Stimulated activated CD8-positive, alpha-beta memory T cell treated with anti-CD3 and anti-CD28 coated beads, Interleukin-4, amount 100 ng/mL, for 4 hours (primary cell): ENCODE measurements around the gene SHOX.
"Not testable (repeated sequence)": the region's sequence is repeated elsewhere in the genome, so short reads cannot be mapped to it uniquely, and the experiment has no call there.

ENCODE experiments used
- DNase-seq, 2 donors: peaks; one replicate each; pipeline ENCODE4 v3.0.0-alpha.2; 2020; ENCODE audit warnings: low read depth in 2 of 2, low spot score in 1 of 2

Gene SHOX

GRCh38 chrX:621705-622503 lies 8.7 kb upstream of the SHOX start:
- DNase-seq = no peak

DNA sequence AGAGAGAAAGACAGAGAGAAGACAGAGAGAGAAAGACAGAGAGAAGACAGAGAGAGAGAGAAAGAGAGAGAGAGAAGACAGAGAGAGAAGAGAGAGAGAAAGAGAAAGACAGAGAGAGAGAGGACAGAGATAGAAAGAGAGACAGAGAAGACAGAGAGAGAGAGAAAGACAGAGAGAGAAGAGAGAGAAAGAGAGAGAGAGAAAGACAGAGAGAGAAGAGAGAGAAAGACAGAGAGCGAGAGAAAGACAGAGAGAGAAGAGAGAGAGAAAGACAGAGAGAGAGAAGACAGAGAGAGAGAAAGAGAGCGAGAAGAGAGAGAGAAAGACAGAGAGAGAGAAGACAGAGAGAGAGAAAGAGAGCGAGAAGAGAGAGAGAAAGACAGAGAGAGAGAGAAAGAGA lies 7.8 kb upstream of the SHOX start:
- not testable (repeated sequence) for DNase-seq

DNA sequence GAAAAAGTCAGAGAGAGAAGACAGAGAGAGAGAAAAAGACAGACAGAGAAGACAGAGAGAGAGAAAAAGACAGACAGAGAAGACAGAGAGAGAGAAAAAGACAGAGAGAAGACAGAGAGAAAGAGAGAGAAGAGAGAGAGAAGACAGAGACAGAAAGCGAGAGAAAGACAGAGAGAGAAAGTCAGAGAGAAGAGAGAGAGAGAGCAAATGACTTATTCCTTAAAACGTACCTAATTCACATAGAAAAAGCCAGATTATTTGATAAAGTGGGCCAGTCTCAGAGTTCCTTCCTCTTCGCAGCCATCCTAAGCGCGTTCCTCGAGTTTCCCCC lies 7.4 kb upstream of the SHOX start:
- no peak for DNase-seq

- no peak for DNase-seq
Observed at GRCh38 chrX:623599-624315, 6.8 kb upstream of the SHOX start.

DNA sequence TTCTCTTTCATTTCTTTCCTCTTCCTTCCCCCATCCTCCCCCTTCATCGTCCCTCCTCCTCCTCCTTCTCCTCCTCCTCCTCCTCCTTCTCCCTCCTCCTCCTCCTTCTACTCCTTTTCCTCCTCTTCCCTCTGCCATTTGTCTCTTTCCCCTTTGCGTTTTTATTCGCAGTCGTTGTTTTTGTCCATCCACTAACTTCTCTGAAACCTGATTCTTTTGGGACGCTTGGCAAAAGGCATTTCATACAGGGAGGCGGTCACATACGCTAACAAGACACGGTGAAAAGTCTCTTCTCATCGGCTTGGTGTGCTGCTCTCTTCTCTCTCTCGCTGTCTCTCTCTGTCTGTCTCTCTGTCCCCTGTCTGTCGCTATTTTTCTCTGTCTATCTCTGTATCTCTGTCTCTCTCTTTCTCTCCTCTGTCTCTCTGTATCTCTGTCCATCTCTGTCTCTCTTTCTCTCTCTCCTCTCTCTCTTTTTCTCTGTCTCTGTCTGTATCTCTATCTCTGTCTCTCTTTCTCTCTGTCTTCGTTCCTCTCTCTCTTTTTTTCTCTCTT lies 5.4 kb upstream of the SHOX start:
- no peak for DNase-seq

DNA sequence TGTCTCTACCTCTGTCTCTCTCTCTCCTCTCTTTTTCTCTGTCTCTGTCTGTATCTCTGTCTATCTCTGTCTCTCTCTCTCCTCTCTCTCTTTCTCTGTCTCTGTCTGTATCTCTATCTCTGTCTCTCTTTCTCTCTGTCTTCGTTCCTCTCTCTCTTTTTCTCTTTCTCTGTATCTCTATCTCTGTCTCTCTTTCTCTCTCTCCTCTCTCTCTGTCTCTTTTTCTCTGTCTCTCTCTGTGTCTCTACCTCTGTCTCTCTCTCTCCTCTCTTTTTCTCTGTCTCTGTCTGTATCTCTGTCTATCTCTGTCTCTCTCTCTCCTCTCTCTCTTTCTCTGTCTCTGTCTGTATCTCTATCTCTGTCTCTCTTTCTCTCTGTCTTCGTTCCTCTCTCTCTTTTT lies 4.5 kb upstream of the SHOX start:
- DNase-seq = not testable (repeated sequence)

DNA sequence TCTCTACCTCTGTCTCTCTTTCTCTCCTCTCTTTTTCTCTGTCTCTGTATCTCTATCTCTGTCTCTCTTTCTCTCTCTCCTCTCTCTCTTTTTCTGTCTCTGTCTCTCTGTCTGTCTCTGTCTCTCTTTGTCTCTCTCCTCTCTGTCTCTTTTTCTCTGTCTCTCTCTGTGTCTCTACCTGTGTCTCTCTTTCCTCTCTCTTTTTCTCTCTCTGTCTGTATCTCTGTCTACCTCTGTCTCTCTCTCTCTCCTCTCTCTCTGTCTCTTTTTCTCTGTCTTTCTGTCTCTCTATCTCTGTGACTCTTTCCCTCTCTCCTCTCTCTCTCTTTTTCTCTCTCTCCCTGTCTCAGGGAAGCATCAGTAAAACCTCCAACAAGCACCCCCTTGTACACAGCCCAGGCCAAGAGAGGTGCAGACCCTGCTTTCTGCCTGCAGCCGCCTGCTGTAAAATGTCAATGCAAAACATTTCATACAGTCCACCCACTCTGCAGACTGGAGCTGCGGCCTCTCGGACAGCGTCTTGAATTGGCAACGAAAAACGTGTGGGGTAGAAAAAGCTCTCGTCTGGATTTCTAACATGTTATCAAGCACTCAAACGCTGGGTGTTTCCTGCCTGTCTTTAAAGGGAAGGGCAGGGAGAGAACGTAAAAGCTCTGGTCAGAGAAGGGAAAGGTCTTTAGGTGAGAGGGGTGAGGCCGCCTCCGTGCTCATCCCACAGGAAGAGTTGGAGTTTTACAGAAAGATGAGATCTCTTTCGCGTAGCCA lies 3.7 kb upstream of the SHOX start:
- no peak for DNase-seq

GRCh38 chrX:627510-627981 lies 3.0 kb upstream of the SHOX start:
- no peak for DNase-seq

DNA sequence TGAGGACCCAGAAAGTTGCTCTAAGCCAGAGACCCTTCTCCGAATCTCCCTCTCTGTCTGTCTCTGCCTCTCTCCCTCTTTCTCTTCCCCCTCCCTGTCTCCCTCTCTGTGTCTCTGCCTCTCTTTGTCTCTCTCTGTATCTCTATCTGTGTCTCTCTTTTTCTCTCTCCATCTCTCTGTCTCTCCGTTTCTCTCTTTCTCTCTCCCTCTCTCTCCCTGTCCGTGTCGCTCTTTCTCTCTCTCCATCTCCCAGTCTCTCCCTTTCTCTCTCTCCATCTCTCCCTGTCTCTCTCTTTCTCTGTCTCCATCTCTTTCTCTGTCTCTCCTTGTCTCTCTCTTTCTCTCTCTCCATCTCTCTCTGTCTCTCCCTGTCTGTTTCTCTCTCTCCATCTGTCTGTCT lies 2.6 kb upstream of the SHOX start:
- DNase-seq = no peak

GRCh38 chrX:629230-630006 lies 1.2 kb upstream of the SHOX start:
- no peak for DNase-seq

DNA sequence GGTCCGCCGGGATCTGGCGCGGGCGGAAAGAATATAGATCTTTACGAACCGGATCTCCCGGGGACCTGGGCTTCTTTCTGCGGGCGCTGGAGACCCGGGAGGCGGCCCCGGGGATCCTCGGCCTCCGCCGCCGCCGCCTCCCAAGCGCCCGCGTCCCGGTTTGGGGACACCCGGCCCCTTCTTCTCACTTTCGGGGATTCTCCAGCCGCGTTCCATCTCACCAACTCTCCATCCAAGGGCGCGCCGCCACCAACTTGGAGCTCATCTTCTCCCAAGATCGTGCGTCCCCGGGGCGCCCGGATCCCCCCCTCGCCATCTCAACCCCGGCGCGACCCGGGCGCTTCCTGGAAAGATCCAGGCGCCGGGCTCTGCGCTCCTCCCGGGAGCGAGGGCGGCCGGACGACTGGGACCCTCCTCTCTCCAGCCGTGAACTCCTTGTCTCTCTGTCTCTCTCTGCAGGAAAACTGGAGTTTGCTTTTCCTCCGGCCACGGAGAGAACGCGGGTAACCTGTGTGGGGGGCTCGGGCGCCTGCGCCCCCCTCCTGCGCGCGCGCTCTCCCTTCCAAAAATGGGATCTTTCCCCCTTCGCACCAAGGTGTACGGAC lies 482 bp upstream of the SHOX start:
- DNase-seq = no peak

DNA sequence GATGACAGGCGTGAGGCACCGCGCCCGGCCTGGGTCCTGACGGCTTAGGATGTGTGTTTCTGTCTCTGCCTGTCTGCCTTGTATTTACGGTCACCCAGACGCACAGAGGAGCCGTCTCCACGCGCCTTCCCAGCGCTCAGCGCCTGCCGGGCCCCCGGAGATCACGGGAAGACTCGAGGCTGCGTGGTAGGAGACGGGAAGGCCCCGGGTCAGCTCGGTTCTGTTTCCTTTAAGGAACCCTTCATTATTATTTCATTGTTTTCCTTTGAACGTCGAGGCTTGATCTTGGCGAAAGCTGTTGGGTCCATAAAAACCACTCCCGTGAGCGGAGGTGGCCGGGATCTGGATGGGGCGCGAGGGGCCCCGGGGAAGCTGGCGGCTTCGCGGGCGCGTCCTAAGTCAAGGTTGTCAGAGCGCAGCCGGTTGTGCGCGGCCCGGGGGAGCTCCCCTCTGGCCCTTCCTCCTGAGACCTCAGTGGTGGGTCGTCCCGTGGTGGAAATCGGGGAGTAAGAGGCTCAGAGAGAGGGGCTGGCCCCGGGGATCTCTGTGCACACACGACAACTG lies 1.3 kb downstream of the SHOX start:
- no peak for DNase-seq

DNA sequence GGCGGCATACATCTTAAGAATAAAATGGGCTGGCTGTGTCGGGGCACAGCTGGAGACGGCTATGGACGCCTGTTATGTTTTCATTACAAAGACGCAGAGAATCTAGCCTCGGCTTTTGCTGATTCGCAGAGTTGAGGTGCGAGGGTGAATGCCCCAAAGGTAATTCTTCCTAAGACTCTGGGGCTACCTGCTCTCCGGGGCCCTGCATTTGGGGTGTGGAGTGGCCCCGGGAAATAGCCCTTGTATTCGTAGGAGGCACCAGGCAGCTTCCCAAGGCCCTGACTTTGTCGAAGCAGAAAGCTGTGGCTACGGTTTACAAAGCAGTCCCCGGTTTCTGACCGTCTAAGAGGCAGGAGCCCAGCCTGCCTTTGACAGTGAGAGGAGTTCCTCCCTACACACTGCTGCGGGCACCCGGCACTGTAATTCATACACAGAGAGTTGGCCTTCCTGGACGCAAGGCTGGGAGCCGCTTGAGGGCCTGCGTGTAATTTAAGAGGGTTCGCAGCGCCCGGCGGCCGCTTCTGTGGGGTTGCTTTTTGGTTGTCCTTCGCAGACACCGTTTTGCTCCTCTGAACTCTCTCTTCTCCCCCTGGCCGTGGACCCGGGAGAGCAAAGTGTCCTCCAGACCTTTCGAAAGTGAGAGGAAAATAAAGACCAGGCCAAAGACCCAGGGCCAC lies 1.9 kb downstream of the SHOX start:
- DNase-seq = no peak

DNA sequence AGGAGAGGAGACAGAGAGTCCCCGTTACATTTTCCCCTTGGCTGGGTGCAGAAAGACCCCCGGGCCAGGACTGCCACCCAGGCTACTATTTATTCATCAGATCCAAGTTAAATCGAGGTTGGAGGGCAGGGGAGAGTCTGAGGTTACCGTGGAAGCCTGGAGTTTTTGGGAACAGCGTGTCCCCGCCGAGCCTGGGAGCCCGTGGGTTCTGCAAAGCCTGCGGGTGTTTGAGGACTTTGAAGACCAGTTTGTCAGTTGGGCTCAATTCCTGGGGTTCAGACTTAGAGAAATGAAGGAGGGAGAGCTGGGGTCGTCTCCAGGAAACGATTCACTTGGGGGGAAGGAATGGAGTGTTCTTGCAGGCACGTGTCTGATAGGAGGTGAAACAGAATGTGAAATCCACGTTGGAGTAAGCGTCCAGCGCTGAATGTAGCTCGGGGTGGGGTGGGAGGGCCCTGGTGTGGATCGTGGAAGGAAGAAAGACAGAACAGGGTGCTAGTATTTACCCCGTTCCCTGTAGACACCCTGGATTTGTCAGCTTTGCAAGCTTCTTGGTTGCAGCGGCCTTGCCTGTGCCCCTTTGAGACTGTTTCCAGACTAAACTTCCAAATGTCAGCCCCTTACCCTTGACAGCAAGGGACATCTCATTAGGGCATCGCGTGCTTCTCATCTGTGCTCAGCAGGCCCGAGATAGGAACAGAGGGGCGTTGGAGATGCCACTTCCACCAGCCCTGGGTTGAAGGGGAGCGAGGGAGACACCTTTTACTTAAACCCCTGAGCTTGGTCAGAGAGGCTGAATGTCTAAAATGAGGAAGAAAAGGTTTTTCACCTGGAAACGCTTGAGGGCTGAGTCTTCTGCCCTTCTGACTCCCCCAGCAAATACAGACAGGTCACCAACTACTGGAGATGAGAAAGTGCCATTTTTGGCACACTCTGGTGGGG lies 2.7 kb downstream of the SHOX start:
- no peak for DNase-seq

GRCh38 chrX:633985-634958 lies 3.7 kb downstream of the SHOX start:
- no peak for DNase-seq

DNA sequence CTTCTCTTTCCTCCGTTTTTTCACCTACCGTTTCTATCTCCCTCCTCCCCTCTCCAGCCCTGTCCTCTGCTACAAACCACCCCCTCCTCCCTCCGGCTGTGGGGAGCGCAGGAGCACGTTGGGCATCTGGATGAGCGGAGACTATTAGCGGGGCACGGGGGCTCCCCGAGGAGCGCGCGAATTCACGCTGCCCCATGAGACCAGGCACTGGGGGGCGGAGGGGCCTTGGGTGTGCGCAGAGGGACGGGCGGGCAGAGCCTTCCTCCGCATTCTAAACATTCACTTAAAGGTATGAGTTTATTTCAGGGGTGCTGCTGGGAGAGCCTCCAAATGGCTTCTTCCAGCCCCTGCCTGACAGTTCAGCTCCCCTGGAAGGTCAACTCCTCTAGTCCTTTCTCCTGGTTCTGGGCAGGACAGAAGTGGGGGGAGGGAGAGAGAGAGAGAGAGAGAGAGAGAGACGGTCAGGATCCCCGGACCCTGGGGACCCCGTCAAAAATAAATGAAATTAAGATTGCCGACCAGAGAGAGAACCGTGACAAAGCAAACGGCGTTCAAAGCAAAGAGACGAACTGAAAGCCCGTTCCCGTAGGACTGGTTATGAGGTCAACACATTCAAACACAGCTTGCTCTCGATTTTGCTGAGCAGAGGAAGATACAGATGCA lies 5.0 kb downstream of the SHOX start:
- no peak for DNase-seq
